DMS153 treated with DMSO at 0.1 percent for 48 hours (cell line): Measurements from ENCODE around the gene NBEAL2.

Experiments used
- DNase-seq: peaks from one replicate; lab custom pipeline; 2025; ENCODE audit not compliant: unreplicated experiment; lab: John Stamatoyannopoulos, UW

Gene NBEAL2

DNA sequence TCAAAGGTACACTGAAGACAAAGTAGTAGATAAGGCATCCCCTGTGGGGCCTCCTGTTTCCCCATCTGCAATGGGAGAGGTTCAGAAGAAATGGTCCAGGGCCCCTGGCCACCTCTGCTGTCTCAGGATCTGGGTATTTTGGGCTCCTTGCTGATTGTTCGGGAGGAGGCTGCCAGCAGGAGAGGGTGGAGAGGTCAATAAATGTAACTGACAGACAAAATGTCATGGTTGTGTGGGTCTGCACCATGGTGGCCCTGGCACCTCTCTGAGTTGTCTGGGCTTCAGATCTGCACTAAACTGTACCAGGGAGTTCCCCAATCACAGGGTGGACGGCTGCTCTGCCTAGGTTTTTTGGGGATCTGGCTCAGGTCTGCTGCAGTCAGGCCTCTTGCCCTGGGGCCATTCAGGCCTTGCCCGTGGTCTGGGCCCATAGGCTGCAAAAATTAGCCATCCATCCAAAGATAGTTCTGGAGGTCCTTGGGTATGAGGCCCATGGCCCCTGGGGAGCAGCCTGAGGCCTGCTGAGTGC is 7.4 kb downstream of the NBEAL2 start:
- DNase-seq, result no peak

DNA sequence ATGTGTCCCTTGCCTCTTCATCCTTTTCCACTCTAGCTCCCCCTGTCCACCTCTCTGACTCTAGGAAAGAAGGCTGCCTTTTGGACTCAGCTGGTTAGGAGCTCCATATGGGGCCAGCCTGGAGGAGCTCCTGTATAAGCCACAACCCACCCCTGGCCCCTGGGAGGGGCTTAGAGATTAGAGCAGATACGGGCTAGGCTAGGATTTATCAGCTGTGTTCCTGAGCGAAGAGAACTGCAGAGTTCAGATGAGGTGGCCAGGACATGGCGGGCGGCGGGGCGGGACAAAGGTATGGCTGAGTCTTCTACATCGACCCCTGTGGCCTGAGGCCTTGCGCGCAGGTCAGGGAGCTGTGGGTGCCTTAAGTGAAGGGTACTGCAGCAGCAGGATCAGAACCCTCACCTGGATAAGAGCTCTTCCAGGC is 7.9 kb downstream of the NBEAL2 start:
- no peak for DNase-seq

DNA sequence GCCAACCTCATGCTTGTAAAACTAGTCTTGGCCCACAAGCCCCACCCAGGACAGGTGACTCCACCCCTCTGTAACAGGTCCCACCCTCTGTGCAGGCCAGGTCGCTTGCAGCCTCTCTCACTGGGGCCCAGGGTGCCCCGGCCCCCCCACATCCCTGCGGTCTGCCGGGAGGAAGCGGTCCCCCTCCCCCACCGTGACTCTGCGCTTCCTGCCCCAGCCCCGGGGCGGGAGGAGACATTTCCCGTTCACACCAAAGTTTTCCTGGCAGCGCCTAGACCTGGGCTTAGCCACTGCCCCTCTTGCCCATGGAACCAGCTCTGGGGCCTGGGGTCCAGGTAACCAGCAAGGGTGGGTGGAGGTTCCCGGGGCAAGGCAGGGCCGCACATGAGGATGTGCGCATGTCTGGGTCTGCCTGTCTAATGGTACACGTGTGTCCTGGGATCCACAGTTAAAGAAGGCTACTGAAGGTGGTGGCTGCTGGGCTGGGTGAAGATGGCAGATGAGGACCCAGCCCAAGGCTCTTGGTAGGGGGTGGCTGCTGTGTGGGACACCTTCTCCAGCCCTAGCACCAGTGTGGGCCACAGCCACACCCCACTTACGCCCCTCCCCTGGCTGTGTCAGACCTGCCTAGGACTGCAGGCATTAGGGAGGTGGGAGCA is 8.4 kb downstream of the NBEAL2 start:
- DNase-seq, result no peak

DNA sequence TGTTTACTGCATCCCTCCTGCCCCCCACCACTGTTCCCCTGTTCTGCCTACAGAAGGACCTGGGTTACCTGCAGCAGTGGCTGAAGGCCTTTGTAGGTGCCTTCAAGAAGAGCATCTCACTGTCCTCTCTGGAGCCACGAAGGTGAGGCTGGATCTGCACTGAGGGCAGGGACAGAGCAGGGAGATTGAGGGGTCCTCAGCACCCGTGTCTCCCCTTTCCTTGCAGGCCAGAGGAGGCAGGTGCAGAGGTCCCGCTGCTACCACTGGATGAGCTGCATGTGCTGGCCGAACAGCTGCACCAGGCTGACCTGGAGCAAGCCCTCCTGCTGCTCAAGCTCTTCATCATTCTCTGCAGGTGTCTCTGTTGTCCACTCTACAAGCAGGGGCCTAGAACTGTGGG is 9.2 kb downstream of the NBEAL2 start:
- no peak for DNase-seq

DNA sequence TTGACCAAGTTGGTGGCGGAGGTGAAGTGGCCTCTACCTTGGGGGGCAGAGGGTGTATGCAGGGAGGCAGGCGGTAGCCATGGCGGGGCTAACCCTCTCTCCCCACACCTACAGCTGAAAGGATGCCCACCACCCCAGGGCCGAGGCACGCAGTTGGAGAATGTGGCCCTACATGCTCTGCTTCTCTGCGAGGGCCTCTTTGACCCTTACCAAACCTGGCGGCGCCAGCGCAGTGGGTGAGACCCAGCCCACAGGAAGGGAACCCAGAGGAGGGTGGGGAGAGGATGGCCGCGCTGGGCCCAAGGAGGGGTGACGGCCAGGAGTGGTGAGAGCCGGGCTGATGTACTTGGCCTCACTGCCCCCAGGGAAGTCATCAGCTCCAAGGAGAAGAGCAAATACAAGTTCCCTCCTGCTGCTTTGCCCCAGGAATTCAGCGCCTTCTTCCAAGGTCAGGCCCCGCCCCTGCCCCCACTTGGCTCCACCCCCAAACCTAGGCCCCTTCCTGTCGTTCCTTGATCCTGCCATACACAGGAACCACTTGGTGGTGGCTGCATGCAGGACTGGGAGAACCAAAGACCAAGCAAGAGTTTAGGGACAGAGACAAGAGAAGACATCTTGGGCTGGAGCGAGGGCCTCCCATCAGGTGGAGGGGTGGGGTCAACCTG is 9.8 kb downstream of the NBEAL2 start:
- no peak for DNase-seq

DNA sequence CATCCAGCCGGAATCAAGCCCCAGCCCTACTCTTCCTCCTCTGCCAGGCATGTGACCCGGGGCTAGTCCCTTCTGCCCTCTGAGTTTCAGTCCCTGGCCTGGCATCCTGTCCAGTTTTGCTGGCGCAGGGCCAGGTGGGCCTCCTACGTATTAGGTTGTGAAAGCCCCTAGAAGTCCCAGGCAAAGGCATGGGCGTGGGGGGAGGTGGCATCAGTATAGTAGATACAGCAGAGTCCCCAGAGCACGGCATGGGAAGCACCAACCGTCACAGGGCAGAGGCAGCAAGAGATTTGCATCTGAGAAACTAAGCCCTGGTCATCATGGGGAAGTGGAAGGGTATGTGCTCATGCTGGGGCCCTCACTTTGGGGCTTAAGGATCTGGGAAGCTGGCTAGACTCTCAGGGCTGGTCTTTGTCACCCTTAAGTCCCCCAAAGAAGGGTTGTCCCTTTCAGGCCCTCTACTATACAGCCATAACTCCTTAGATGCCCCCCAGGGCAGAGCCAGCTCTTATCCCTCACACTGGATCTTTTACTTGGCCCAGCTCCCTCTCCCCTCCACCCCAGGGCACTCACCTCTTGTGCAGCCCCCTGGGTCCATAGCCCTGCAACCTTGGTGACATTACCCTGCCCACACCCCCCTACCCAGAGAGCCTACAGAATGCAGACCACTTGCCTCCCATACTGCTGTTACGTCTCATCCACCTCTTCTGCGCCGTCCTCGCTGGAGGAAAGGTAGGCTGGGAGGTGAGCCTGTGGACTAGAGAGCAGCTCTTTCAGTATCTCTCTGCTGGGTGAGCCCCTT is 11.3 kb downstream of the NBEAL2 start:
- DNase-seq, result no peak

DNA sequence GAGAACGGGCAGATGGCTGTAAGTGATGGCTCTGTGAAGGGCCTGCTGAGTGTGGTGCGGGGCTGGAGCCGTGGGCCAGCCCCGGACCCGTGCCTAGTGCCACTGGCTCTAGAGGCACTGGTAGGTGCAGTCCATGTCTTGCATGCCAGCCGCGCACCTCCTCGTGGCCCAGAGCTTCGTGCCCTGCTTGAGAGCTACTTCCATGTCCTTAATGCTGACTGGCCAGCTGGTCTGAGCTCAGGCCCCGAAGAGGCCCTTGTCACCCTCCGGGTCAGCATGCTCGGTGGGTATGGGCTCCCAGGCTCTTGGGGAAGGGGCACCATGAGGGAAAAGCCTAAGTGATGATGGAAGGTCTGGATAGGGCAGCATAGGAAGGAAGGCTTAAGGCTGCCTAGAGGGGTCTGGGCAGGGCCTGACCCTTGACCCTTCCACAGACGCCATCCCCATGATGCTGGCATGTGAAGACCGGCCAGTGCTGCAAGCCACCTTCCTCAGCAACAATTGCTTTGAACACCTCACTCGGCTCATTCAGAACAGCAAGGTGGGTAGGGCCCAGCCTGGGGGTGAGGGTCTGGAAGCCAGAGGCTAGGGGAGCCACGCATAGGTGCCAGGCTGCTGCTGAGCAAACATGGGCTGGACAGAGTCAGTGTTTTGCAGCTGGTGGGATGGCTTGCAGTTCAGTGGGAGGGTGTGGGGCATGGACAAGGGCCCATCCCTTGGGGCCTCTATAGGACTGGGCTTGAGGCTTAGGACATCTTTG is 12.1 kb downstream of the NBEAL2 start:
- no peak for DNase-seq

DNA sequence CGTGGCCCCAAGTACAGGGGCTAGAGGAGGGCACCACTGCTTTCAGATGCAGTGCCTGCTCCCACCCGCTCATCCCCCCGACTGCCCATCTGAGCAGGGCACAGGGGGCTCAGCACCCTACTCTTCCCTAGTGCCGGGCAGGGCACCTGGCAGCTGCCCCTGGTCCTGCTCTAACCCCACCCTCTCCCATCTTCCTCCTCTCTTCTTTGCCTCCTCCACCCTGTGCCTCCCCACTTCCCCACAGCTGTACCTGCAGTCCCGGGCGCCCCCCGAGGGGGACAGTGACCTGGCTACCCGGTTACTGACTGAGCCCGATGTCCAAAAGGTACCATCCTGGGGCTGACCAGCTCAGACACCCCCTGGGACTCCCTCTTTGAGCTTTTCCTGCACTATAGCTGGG is 12.8 kb downstream of the NBEAL2 start:
- no peak for DNase-seq

DNA sequence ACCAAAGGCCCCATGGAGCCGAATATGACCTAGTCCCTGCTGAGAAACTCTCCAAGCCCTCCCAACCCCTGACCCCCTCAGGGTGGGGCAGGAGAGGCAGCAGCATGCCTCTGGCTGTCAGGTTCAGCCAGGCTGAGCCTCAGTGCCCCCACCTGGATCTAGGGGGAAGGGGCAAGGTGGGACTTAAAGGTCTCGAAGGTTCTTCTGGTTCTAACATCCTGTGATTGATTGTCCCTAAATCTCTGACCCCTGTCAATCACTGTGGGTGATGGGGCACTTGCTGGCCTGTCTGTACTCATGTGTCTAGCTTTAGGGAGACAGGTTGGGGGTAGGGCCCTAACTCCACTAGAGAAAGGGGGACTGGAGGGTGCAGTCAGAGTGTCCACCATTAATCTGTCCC is 13.8 kb downstream of the NBEAL2 start:
- DNase-seq, result no peak

DNA sequence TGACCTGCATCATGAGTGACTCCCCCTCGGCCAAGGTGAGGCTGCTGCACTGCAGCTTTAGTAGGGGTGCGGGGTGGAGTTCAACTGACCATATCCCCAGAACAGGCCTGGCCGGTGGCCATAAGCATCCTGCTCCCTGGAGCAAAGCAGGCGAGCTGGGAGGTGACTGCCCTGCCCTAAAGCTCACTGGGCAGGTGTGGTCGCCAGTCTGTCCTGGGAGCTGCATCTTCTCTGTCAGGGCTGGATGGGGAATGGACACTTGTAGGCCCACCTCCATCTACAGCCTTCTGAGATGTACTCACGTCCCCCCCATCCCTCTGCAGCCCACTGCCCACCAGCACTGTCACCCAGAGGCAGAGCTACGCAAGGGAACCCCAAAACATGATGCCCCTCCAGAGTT is 14.5 kb downstream of the NBEAL2 start:
- DNase-seq, result no peak

DNA sequence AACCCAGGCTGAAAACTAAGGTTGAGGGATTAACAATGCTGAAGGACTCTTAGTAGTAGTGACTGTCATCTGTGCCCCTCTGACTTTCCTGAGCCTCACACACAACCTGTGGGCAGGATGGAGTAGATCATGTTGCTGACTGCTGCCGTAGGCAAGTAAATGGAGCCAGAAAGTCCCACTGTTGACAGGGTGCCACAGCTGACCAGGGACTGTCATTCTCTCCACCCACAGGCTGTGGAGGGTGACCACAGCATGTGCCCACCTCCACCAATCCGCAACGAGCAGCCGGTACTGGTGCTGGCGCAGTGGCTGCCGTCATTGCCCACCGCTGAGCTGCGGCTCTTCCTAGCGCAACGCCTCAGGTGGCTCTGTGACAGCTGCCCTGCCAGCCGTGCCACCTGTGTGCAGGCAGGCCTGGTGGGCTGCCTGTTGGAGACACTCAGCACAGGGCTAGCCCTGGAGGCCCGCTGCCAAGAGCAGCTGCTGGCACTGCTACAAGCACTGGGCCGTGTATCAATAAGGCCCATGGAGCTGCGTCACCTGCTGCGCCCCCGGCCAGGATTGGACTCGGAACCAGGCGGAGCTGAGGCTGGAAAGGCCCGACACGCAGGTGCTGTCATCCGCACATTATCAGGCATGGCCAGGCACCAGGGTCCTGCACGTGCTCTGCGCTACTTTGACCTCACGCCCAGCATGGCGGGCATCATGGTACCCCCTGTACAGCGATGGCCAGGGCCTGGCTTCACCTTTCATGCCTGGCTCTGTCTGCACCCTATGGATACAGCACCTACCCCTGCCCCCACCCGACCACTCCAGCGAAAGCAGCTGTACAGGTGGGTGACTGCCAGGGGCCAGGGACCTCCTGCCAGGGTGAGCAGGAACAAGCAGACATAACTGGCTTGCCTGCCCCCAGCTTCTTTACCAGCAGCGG is 15.6 kb downstream of the NBEAL2 start:
- no peak for DNase-seq

DNA sequence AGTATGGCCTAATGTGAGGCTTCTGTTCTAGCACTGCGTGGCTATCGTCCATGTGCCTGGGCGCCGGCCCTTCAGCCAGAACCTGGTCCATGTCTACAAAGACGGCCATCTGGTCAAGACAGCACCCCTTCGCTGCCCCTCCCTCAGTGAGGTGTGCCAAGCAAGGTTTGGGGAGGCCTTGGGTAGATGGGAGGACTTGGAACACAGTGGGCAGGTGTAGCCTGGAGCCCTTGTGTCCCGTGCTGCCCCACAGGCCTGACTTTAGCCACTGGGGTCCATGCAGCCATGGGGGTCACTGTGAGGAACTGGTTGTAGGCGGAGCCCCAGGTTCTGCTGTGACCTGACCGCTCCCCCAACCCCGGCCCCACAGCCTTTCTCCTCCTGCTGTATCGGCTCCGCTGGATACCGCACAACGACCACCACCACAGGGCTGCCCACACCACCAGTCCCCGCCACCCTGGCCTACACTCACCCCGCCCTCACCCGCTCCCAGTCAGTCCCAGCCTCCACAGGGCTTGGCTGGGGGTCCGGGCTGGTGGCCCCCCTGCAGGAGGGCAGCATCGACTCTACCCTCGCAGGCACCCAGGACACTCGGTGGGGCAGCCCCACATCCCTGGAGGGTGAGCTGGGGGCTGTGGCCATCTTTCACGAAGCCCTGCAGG is 16.6 kb downstream of the NBEAL2 start:
- DNase-seq, result no peak

DNA sequence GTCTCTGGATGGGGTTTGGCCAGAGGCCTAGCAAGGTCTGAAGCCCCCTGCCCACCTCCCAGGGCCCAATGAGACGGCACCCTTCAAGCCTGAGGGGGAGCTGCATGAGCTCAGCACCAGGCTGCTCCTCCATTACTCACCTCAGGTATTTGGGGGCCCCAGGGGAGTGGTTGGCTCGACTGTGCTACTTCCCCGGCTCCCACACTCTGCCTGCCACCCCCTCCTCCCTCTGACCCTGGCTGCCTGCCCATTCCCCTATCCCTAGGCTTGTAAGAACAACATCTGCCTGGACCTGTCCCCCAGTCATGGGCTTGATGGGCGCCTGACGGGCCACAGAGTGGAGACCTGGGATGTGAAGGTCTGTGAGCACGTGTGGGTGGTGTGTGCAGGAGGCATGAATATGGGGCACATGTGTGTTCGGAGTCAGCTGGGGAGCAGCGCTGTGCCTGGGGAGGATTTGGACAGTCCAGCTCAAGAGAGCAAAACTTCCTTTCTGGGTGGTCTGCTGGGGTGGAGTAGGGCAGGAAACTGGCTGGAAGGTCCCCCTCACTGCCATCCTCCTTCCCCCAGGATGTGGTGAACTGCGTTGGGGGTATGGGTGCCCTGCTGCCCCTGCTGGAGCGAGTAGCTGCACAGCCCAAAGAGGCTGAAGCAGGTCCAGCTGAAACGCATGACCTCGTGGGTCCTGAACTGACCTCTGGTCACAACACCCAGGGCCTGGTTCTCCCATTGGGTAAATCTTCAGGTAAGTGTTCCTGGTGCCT is 17.4 kb downstream of the NBEAL2 start:
- DNase-seq, result no peak

DNA sequence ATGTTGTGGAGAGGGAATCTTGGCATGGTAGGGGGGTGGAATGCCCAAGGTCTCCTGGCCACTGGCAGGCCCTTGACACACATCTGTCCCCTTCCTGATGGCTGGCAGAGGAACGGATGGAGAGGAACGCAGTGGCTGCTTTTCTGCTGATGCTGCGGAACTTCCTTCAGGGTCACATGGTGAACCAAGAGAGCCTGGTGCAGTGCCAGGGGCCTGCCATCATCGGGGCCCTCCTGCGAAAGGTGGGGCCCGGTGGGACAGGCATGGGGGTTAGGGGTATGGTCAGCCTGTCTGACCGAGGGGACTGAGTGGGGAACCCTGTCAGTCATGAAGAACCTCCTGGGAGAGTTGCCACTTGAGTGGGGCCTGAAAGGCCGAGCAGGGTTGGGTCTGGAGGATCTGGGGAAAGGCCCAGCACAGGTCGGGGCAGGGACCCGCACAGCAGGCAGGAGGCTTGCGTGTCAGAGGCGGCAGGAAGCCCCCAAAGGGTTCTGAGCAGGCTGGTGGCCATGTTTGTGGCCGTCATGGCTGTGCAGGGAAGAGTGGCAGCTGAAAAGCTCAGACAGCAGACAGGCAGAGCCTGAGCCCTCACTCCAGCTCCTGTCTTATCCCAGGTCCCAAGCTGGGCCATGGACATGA is 18.1 kb downstream of the NBEAL2 start:
- no peak for DNase-seq

DNA sequence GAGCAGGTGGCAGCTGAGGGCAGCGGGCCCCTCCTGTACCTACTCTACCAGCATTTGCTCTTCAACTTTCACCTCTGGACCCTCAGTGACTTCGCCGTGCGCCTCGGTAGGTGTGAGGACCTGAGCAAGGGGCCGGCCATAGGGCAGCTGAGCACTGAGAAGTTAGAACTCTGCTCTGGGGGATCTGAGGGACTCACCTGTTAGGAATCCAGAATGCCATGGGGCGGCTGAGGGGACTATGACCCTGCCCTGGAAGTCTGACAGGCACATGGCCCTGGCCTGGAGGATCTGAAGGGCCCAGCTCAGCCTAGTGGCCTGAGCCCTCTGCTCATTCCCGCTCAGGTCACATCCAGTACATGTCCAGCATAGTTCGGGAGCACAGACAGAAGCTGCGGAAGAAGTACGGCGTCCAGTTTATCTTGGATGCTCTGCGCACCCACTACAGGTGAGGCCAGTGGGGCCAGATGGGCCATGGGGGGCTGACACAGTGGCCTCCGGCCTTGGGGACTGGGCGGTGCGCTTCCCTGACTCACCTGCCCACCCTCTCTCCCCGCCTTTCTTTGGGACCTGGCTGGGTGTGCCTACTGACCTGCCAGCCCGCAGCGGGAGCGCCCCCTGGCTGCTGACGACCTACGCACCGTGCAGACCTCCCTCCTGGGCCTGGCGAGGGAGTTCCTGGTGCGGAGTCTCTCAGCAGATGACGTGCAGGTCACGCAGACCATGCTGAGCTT is 18.8 kb downstream of the NBEAL2 start:
- no peak for DNase-seq

DNA sequence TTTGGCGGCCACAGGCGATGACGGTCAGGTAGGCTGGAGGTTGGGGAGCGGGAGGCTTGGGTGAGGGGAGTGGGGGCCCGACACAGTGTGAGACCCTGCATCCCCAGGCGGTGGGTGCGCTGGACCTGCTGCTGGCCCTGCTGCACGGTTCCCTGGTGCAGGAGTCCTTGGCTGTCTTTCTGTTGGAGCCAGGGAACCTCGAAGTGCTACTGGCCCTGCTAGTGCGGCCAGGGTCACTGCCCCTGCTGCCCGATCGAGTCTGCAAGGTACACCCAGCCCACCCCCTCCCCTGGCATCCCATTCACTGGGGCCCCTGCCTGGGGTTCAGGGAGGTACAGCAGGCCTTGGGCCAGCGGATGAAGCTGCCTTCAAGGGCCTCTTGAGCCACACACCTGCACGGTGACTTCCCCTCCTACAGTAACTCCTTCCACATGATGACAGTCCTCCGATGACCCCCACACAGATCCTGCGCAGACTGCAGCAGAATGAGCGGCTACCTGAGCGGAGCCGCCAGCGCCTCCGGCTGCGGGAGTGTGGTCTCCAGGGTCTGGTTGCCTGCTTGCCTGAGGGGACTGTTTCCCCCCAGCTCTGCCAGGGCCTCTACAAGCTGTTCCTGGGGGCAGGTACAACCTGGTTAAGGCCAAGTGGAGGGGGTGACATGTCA is 19.5 kb downstream of the NBEAL2 start:
- no peak for DNase-seq

DNA sequence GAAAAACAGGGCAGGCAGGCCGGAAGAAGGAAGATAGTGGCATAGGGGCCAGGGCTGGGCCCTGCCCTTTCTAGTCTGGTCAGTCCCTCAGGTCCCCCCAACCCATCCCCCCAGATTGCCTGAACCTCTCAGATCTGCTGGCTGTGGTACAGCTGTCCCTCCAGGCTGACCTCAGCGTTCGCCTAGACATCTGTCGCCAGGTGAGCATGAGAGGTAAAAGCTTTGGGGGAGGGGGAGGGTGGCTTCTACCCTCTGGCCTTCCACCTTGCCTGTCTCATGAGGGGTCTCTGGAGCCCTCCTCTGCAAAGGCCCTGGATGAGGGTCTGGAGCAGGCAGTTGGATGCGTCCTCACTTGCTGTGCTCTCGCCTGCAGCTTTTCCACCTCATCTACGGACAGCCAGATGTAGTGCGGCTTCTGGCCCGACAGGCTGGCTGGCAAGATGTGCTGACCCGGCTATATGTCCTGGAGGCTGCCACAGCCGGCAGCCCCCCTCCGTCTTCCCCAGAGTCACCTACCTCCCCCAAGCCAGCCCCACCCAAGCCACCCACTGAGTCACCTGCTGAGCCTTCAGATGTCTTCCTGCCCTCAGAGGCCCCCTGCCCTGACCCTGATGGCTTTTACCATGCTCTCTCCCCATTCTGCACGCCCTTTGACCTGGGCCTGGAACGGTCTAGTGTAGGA is 20.2 kb downstream of the NBEAL2 start:
- no peak for DNase-seq
